Urinary bladder (tissue), 4 donors: ENCODE results near the gene MYLK. TPM values are rescaled to one million over a fixed set of nuclear protein-coding genes. Genes with fewer than 3 reads are reported as not detected.

Experiments
- DNase-seq: peaks from one replicate; pipeline ENCODE4 v3.0.0-alpha.2; 2015; ENCODE audit errors: extremely low spot score
- H3K27ac ChIP-seq: one replicate; pipeline ENCODE4 v1.5.1; 2013; ENCODE audit warnings: low read depth, mild to moderate bottlenecking, moderate library complexity
- H3K36me3 ChIP-seq: one replicate; pipeline ENCODE4 v1.6.1; 2013; ENCODE audit warnings: mild to moderate bottlenecking, moderate library complexity; ENCODE audit not compliant: insufficient read depth
- H3K4me1 ChIP-seq: one replicate; pipeline ENCODE4 v1.6.1; 2013; ENCODE audit warnings: mild to moderate bottlenecking, moderate library complexity; ENCODE audit not compliant: insufficient read depth
- H3K4me3 ChIP-seq: one replicate; pipeline ENCODE4 v1.5.1; 2013; ENCODE audit warnings: low read depth, low read length
- whole genome bisulfite sequencing: extraction: QIAGEN DNeasy Blood & Tissue Kit; methylation state at CpG from one replicate; pipeline ENCODE4 v1.1.7; 2013; 5-methylcytosine and 5-hydroxymethylcytosine counted together
- polyA plus RNA-seq: library from polyadenylated mRNA; stranded (reverse); fragments of 200-250 nt; gene quantifications from one replicate; pipeline ENCODE4 v1.2.3, GENCODE V29; 2013
- total RNA-seq: library from RNA; depleted of rRNA; stranded (reverse); fragments of >200 nt; gene quantifications from one replicate; pipeline ENCODE4 v1.2.3, GENCODE V29; 2014
- donor health status: healthy with polysubstance abuse.
- donor health status: healthy.

Gene MYLK
- total and polyA plus RNA-seq, 2 donors: 1,524 to 1,651 TPM

- H3K4me3 ChIP-seq: no peak overlapping the region
- H3K27ac ChIP-seq: no peak overlapping the region
- no peak for DNase-seq
- WGBS: 60% methylated on average over 9 of the region's 9 CpGs
- H3K36me3 ChIP-seq: no peaks in the 10 kb centered on the region
- H3K4me1 ChIP-seq: no peaks in the 10 kb centered on the region
These were observed 198.4 kb downstream of the MYLK start for GRCh38 chr3:123685780-123686179.

DNA sequence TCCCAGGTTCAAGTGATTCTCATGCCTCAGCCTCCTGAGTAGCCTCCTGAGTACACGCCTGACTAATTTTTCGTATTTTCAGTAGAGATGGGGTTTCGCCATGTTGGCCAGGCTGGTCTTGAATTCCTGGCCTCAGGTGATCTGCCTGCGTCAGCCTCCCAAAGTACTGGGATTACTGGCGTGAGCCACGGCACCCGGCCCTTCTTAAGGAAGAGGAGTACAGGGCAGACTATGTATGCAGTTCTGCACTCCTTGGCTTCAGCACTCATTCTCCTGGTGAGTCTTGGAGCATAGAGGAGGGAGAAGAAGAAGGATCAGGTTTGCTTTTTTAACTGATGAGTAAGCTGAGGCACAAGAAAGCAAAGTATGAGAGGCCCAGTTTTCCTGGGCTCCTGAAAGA lies 199.5 kb downstream of the MYLK start:
- DNase-seq: no peak
- H3K4me1 ChIP-seq: no peaks in the 10 kb centered on the region
- H3K4me3 ChIP-seq: no peak overlapping the region
- H3K27ac ChIP-seq: no peak overlapping the region
- no peaks in the 10 kb centered on the region for H3K36me3 ChIP-seq
- WGBS: 80% methylated on average over 7 of the region's 7 CpGs

GRCh38 chr3:123684209-123684608 lies 199.9 kb downstream of the MYLK start:
- DNase-seq: no peak
- 70% methylated on average over 4 of the region's 4 CpGs for WGBS
- no peaks in the 10 kb centered on the region for H3K4me1 ChIP-seq
- no peak overlapping the region for H3K27ac ChIP-seq
- no peaks in the 10 kb centered on the region for H3K36me3 ChIP-seq
- H3K4me3 ChIP-seq: no peak overlapping the region

DNA sequence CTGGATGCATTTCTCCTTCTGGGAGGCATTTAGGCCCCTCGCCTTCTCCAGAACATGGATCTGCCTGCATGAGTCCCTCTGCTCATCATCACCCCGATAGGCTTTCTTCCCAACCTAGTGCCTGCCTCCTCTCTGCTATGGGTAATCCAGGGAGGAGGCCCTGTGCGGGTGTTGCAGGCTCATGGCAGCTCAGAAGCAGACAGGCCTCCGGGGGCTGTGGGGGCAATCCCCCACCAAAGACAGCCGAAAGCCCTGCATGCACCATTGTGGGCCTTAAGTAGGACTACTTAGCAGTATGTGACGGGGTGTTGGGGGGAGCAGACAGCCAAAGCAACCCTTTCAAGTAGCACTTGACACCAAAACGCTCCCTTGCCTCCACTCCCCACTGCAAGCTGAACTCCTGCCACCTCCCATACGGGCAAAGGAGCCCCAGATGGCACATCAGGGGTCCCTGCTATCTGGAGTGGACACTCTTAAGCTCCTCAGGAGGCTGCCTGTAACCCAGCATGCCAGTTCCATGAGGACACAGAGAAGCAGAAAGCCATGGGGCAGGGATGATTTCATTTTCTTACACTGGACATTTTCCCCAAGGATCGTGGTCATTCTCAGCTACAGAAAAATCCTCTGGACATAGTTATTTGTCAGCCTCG lies 200.5 kb downstream of the MYLK start:
- no peak for DNase-seq
- Histone ChIP-seq H3K4me1 (no peaks in the 10 kb centered on the region), H3K4me3 (no peak overlapping the region), H3K36me3 (no peaks in the 10 kb centered on the region), H3K27ac (no peak overlapping the region)
- WGBS: 57% methylated on average over 10 of the region's 10 CpGs

GRCh38 chr3:123682781-123683504 lies 201.2 kb downstream of the MYLK start:
- Histone ChIP-seq H3K36me3 (no peaks in the 10 kb centered on the region), H3K27ac (no peak overlapping the region), H3K4me3 (no peak overlapping the region), H3K4me1 (no peaks in the 10 kb centered on the region)
- 72% methylated on average over 10 of the region's 10 CpGs for WGBS
- no peak for DNase-seq

- H3K27ac ChIP-seq: no peak overlapping the region
- no peak overlapping the region for H3K4me3 ChIP-seq
- no peaks in the 10 kb centered on the region for H3K36me3 ChIP-seq
- DNase-seq: no peak
- no peaks in the 10 kb centered on the region for H3K4me1 ChIP-seq
- 84% methylated on average over 6 of the region's 6 CpGs for whole genome bisulfite sequencing
These were observed 201.8 kb downstream of the MYLK start for GRCh38 chr3:123682302-123682701.

DNA sequence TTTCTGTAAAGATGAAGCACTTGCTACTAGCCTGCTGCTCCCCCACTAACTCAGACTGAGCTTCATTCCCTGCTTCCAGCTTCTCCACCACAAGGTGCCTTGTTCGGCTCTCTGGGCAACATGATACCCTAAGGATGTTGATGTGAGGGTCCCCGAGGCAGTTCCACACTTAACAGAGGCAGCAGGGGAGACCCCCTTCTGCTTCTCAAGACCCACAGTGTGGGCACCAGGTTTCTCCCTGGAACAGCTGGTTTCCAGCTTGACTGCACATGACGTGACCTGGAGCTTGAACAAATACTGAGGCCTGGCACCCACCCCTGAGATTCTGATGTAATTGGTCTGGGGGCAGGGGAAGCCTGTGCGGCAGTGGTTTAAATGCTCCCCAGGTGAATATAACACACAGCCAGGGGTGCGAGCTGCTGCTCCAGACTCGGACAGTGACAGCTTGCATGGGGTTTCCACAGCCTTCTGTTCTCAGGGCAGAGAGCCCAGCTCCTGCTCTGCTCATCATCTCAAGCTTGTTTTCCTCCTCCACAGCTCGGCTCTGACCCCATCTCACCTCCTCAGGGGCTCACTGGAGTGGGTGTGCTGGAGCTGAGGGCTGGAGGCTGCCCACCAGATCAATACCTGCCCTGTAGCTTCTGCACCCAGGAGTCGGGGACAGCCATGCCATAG lies 204.3 kb downstream of the MYLK start:
- Histone ChIP-seq H3K4me1 (no peaks in the 10 kb centered on the region), H3K27ac (no peak overlapping the region), H3K36me3 (no peaks in the 10 kb centered on the region), H3K4me3 (no peak overlapping the region)
- 48% methylated on average over 8 of the region's 8 CpGs for WGBS
- DNase-seq: no peak

- Histone ChIP-seq H3K27ac (no peak overlapping the region), H3K36me3 (no peaks in the 10 kb centered on the region), H3K4me3 (no peak overlapping the region), H3K4me1 (no peaks in the 10 kb centered on the region)
- DNase-seq: no peak
- 21% methylated on average over 8 of the region's 8 CpGs for WGBS
These were observed 206.0 kb downstream of the MYLK start for GRCh38 chr3:123678108-123678511.

DNA sequence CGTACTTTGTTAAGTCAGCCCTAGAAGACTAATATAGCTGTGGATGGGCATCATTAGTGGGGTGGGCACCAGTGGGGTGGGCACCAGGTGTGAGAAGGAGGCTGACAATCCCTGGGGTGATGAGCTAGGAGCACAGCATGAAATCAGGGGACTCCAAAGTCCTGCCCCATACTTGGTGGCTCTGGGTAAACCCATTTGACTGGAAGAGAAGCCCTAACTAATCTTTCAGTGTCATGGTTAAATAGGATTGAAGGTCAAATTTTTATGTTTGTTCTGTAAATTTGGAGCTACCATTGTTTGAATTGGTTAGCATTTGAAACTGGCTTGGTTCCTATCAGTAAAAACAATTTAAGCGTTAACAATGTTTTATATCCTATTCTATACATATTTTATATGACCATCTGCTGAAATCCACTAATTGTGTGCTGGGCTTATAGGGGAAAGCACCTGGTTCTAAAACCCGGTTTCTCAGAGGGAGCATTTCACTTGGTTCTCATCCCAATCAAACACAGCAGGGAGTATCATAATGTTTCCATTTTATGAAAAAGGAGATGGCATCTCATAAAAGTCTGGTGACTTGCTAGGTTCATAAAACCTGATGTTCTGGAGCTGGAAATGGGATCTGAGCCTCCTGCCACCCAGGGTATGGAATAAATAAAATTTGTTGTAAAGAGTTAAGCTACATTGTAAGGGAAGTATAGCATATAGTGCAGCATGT lies 211.5 kb downstream of the MYLK start:
- no peak for DNase-seq
- Histone ChIP-seq H3K27ac (no peak overlapping the region), H3K4me1 (no peaks in the 10 kb centered on the region), H3K36me3 (no peaks in the 10 kb centered on the region), H3K4me3 (no peak overlapping the region)
- 67% methylated on average over 3 of the region's 3 CpGs for WGBS

GRCh38 chr3:123670743-123671142 lies 213.4 kb downstream of the MYLK start:
- H3K36me3 ChIP-seq: no peaks in the 10 kb centered on the region

DNA sequence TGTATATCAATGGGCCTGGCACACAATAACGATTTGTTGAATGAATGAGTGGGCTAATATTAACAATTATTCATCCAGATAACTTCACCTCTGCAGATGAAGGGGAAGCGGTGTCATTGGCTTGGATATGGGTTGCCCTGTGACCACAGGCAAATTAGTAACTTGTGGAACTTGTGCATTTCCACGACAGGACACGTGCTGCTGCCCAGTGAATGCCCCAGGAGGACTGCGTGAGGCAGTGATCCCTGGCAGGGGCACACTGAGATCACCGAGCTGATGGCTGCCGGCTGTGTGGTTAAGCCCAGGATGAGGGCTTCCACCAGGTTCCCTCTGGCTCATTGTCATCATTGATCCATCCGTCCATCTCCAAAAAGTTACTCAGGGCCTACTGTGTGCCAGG lies 215.2 kb downstream of the MYLK start:
- DNase-seq: no peak
- Histone ChIP-seq H3K36me3 (no peaks in the 10 kb centered on the region), H3K4me1 (no peaks in the 10 kb centered on the region), H3K27ac (no peak overlapping the region), H3K4me3 (no peak overlapping the region)
- 68% methylated on average over 8 of the region's 8 CpGs for WGBS

More at GRCh38 chr3:123670743-123671142, 213.4 kb downstream of the MYLK start:
- DNase-seq: no peak
- no peak overlapping the region for H3K27ac ChIP-seq
- WGBS: 72% methylated on average over 3 of the region's 3 CpGs
- H3K4me3 ChIP-seq: no peak overlapping the region
- H3K4me1 ChIP-seq: no peaks in the 10 kb centered on the region

- H3K27ac ChIP-seq: no peak overlapping the region
- WGBS: 46% methylated on average over 6 of the region's 6 CpGs
- H3K4me1 ChIP-seq: no peaks in the 10 kb centered on the region
- H3K4me3 ChIP-seq: no peak overlapping the region
- no peak for DNase-seq
- no peaks in the 10 kb centered on the region for H3K36me3 ChIP-seq
These were observed 216.3 kb downstream of the MYLK start for GRCh38 chr3:123667784-123668183.

GRCh38 chr3:123664753-123665152 lies 219.4 kb downstream of the MYLK start:
- no peaks in the 10 kb centered on the region for H3K36me3 ChIP-seq

More at GRCh38 chr3:123664753-123665152, 219.4 kb downstream of the MYLK start:
- H3K4me3 ChIP-seq: no peak overlapping the region
- DNase-seq: no peak
- no peaks in the 10 kb centered on the region for H3K4me1 ChIP-seq
- no peak overlapping the region for H3K27ac ChIP-seq
